HFFc6 (cell line): Measurements from ENCODE around the gene TNPO2. TPM values are rescaled to one million over a fixed set of nuclear protein-coding genes. Genes with fewer than 3 reads are reported as not detected.
"Not testable (repeated sequence)": the region's sequence is repeated elsewhere in the genome, so short reads cannot be mapped to it uniquely, and the experiment has no call there.

ENCODE experiments used
- DNase-seq: peaks from one replicate; pipeline ENCODE4 v3.0.0-alpha.2; 2018
- H3K27ac Mint-ChIP-seq: 2 replicates; pipeline ENCODE4 v1.8.0; 2020; ENCODE audit warnings: mild to moderate bottlenecking, mixed read lengths
- H3K27me3 Mint-ChIP-seq: 2 replicates; pipeline ENCODE4 v1.8.0; 2021; ENCODE audit warnings: mild to moderate bottlenecking, moderate library complexity, mixed read lengths; ENCODE audit not compliant: insufficient read depth
- H3K36me3 Mint-ChIP-seq: 2 replicates; pipeline ENCODE4 v1.8.0; 2021; ENCODE audit warnings: low read depth, mixed read lengths
- H3K4me1 Mint-ChIP-seq: 2 replicates; pipeline ENCODE4 v1.8.0; 2020; ENCODE audit warnings: low read depth, mixed read lengths
- H3K4me3 Mint-ChIP-seq: 2 replicates; pipeline ENCODE4 v1.8.0; 2020; ENCODE audit warnings: mild to moderate bottlenecking, moderate library complexity, mixed read lengths
- H3K9me3 Mint-ChIP-seq: 2 replicates; pipeline ENCODE4 v1.8.0; 2020; ENCODE audit warnings: mild to moderate bottlenecking, mixed read lengths
- CTCF ChIP-seq: fragments of 200-600 bp; sonication (generic); IDR thresholded peaks from 2 replicates; pipeline ENCODE4 v1.5.0; 2021; ENCODE audit warnings: antibody characterized with exemption, mild to moderate bottlenecking
- total RNA-seq, 6 experiments: library from RNA; stranded (reverse); fragmentation: NEBNext Ultra II Directional; extraction: Animal tissue kit (Norgen Biotek cat#: 25700); gene quantifications; 2 replicates in 1 of 6; 3 replicates in 5 of 6; pipeline ENCODE4 v1.2.3, GENCODE V29; 2021

Gene TNPO2
- total RNA-seq, 6 experiments from 2014 or later = 56.8 to 78.7 (median 66.0) TPM

DNA sequence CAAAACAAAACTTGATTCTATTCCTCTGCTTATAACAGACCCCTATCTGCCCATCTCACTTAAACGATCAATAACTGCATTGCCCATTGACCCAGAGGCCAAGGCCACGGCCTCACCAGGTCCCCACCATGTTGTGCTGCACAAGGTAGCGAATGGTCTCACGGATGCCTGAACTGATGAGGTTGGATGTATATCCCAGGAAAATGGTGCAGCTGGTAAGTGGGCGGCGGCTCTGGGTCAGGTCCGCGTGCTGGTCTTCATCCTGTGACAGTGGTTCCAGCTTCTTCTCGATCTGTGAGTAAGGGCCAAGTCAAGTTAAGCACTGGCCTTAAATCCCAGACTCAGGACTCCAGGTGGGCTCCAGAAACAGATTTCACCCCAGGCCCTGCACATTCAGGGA lies 43.7 kb downstream of the TNPO2 start:
- peaks cover 7% of the 10 kb centered on the region for H3K4me1 Mint-ChIP-seq
- no peak for TF ChIP-seq CTCF
- H3K27ac Mint-ChIP-seq = no peak overlapping the region
- no peaks in the 10 kb centered on the region; the same call in 1 of the 2 replicates for H3K27me3 Mint-ChIP-seq
- DNase-seq = no peak
- no peaks in the 10 kb centered on the region for H3K9me3 Mint-ChIP-seq
- peaks cover 25% of the 10 kb centered on the region; the same call in 1 of the 2 replicates for H3K36me3 Mint-ChIP-seq
- peak overlapping the region; percentile 65 for H3K4me3 Mint-ChIP-seq

DNA sequence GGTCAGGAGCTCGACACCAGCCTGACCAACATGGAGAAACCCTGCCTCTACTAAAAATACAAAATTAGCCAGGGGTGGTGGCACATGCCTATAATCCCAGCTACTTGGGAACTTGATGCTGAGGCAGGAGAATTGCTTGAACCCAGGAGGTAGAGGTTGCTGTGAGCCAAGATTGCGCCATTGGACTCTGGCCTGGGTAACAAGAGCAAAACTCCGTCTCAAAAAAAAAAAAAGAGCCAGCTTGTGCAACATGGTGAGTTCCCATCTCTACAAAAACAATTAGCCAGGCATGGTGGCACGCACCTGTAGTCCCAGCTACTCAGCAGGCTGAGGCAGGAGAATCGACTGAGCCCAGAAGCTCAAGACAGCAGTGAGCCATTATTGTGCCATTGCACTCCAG lies 45.7 kb downstream of the TNPO2 start:
- not testable (repeated sequence) for H3K9me3 Mint-ChIP-seq, H3K27ac Mint-ChIP-seq, H3K4me1 Mint-ChIP-seq, DNase-seq, H3K27me3 Mint-ChIP-seq, H3K4me3 Mint-ChIP-seq
- H3K36me3 Mint-ChIP-seq = peaks cover 23% of the 10 kb centered on the region

DNA sequence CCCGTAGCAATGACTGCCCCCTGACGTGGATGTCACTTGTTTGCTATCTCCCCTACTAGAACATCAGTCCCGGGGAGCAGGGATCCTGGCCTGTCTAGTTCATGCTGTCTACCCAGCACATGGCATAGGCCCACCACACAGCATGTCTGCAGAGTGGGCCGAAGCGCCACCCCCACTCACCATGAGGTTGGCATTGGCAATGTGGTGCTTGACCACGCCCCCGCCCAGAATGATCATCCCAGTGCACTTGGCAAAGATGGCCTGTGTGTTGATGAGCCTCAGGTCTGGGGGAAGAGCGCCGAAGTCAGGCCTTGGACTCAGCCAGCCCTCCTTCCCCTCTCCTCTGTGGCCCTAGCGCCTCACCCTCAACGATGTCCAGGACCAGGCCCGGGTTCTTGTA lies 46.8 kb downstream of the TNPO2 start:
- TF ChIP-seq CTCF = no peak
- H3K27ac Mint-ChIP-seq = no peak overlapping the region
- H3K4me3 Mint-ChIP-seq = peak overlapping the region; percentile 23; the same call in 1 of the 2 replicates
- peaks cover 11% of the 10 kb centered on the region for H3K4me1 Mint-ChIP-seq
- DNase-seq = no peak
- no peaks in the 10 kb centered on the region; the same call in 1 of the 2 replicates for H3K27me3 Mint-ChIP-seq
- H3K9me3 Mint-ChIP-seq = no peaks in the 10 kb centered on the region
- H3K36me3 Mint-ChIP-seq = peaks cover 27% of the 10 kb centered on the region

GRCh38 chr19:12676384-12676792 lies 47.3 kb downstream of the TNPO2 start:
- Mint-ChIP-seq H3K36me3 (peaks cover 30% of the 10 kb centered on the region), H3K9me3 (no peaks in the 10 kb centered on the region), H3K4me3 (0 out of 2 replicates have a peak overlapping the region, but pooled peaks have one; percentile 23), H3K27me3 (no peaks in the 10 kb centered on the region; the same call in 1 of the 2 replicates), H3K4me1 (peaks cover 14% of the 10 kb centered on the region), H3K27ac (no peak overlapping the region)
- TF ChIP-seq CTCF = peak; percentile 95
- peak; percentile 68 for DNase-seq

DNA sequence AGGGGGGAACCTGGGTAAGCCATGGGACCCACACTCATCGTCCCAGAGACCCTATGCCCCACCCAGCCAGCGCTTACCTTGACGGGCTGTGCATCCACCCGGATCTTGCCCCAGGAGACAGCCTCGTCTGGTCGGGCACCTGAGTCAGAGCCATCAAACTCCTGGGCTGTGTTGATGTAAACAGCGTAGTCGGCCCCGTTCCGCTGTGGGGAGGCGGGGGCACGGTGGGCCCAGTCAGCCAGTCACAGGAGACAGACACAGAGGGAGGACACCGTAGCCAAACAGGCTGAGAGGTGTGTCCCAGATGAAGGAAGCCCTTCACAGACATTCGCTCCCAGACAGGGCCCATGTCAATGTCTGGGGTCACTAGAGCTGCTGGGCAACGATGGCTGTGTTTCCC lies 47.8 kb downstream of the TNPO2 start:
- no peak overlapping the region for H3K4me3 Mint-ChIP-seq
- H3K27me3 Mint-ChIP-seq = no peaks in the 10 kb centered on the region; the same call in 1 of the 2 replicates
- H3K27ac Mint-ChIP-seq = no peak overlapping the region
- no peaks in the 10 kb centered on the region for H3K9me3 Mint-ChIP-seq
- TF ChIP-seq CTCF = no peak
- peaks cover 10% of the 10 kb centered on the region for H3K4me1 Mint-ChIP-seq
- peaks cover 27% of the 10 kb centered on the region for H3K36me3 Mint-ChIP-seq
- no peak for DNase-seq

DNA sequence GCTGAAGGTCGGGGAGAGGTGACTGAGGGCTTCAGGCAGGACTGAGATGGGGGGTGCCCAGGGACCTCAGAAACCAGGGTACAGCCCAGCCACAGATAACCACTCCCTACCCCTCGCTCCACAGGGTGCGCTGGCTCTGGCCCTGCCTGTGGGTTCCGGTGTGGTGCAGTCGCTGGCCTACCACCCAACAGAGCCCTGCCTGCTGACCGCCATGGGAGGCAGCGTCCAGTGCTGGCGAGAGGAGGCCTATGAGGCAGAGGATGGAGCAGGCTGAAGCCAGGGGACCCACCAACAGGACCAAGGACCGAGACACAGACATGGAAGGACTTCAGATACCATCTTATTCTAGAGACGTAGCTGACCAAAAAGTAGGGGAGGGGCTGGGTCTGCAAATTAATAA lies 48.3 kb downstream of the TNPO2 start:
- Mint-ChIP-seq H3K4me3 (no peak overlapping the region), H3K9me3 (no peaks in the 10 kb centered on the region), H3K27ac (no peak overlapping the region), H3K36me3 (peaks cover 25% of the 10 kb centered on the region), H3K27me3 (no peaks in the 10 kb centered on the region; the same call in 1 of the 2 replicates), H3K4me1 (peaks cover 11% of the 10 kb centered on the region)
- no peak for TF ChIP-seq CTCF
- no peak for DNase-seq
